GM12875 (cell line): Measurements from ENCODE around the gene SCGB3A1.

Experiments
- H3K4me3 ChIP-seq: one replicate; pipeline ENCODE4 v1.5.1; 2011; ENCODE audit warnings: low read depth, low read length, control low read depth
- TF ChIP-seq, protein P1 (sequence below): IDR thresholded peaks from 2 replicates; pipeline ENCODE4 v1.5.1; 2011; ENCODE audit warnings: low read depth, mild to moderate bottlenecking, control low read depth, inconsistent platforms, low read length, moderate library complexity, borderline replicate concordance; ENCODE audit not compliant: insufficient read depth

Gene SCGB3A1

GRCh38 chr5:180608572-180609310 lies 17.4 kb upstream of the SCGB3A1 start:
- no peak overlapping the region for H3K4me3 ChIP-seq
- TF ChIP-seq, protein P1, sequence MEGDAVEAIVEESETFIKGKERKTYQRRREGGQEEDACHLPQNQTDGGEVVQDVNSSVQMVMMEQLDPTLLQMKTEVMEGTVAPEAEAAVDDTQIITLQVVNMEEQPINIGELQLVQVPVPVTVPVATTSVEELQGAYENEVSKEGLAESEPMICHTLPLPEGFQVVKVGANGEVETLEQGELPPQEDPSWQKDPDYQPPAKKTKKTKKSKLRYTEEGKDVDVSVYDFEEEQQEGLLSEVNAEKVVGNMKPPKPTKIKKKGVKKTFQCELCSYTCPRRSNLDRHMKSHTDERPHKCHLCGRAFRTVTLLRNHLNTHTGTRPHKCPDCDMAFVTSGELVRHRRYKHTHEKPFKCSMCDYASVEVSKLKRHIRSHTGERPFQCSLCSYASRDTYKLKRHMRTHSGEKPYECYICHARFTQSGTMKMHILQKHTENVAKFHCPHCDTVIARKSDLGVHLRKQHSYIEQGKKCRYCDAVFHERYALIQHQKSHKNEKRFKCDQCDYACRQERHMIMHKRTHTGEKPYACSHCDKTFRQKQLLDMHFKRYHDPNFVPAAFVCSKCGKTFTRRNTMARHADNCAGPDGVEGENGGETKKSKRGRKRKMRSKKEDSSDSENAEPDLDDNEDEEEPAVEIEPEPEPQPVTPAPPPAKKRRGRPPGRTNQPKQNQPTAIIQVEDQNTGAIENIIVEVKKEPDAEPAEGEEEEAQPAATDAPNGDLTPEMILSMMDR, result no peak

DNA sequence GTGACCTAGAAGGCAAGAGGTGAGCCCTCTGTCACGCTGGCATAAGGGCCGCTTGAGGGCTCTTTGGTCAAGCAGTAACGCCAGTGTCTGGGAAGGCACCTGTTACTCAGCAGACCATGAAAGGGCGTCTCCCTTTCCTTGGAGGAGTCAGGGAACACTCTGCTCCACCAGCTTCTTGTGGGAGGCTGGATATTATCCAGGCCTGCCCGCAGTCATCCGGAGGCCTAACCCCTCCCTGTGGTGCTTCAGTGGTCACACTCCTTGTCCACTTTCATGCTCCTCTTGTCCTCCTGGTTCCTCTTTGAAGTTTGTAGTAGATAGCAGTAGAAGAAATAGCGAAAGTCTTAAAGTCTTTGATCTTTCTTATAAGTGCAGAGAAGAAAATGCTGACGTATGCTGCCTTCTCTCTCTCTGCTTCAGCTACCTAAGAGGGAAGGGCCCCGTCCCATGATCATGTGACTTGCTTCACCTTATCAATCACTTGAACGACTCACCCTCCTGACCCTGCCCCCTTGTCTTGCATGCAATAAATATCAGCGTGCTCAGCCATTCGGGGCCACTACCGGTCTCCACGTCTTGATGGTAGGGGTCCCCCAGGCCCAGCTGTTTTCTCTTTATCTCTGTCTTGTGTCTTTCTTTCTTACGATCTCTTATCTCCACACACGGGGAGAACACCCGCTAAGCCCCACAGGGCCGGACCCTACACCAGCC lies 16.7 kb upstream of the SCGB3A1 start:
- TF ChIP-seq, protein P1, result no peak
- no peak overlapping the region for H3K4me3 ChIP-seq

DNA sequence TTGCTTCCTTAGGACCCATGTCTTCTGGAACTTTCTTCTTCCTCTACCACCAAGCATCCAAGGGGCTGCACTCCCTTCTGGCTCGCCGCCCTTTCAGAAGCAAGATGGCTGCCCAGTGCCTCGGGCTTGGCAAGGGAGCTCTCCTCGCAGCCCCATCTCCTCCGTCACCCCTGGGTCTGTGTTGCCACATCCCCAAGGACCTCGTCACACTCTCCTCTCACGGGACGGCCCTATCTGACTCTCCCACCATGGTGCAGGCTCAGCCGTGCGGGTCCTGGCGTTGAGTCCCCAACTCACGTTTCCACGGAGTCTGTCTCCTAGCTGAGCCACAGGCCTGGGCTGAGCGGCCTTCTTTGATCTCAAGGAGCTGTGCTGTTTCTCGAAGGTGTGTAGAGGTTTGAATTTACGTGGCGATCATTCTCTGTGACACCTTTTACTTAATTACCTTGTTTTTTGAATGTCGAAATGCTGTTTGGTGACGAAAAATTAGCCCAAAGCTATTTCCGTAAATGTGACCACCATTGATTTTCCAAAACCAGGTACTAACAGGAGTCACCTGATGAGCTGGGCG lies 15.0 kb upstream of the SCGB3A1 start:
- TF ChIP-seq, protein P1, result no peak
- H3K4me3 ChIP-seq, result no peak overlapping the region

GRCh38 chr5:180605554-180606214 lies 14.4 kb upstream of the SCGB3A1 start:
- no peak overlapping the region for H3K4me3 ChIP-seq
- TF ChIP-seq, protein P1, result peak; percentile 82

DNA sequence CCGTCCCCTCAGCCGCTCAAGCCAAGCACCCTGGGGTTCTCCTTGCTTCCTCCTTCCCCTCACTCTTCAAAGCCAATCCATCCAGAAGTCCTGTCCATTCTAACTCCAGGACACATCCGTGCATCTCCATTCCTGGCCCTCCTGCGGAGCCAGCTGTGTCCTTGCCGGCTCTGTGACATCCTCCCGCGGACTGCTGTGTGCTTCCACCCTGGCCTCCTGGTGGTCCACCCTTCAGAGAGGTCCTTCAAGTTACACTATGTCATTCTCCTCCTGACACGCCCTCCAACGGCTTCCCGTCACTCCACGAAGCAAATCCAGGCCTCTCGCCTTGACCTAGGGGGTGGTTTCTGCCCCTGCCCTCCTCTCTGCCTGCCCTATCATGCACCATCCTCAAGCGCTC lies 13.0 kb upstream of the SCGB3A1 start:
- TF ChIP-seq, protein P1, result no peak
- H3K4me3 ChIP-seq, result no peak overlapping the region

- TF ChIP-seq, protein P1, result no peak
- no peak overlapping the region for H3K4me3 ChIP-seq
These were observed 11.8 kb upstream of the SCGB3A1 start for GRCh38 chr5:180603076-180603594.
